ENCODE data around the gene AOPEP. TPM values are rescaled to one million over a fixed set of nuclear protein-coding genes. Genes with fewer than 3 reads are reported as not detected.

The AOPEP gene
- total RNA-seq, 4 donors from 2014 or later = 80.7 to 428 (median 126) TPM

DNA sequence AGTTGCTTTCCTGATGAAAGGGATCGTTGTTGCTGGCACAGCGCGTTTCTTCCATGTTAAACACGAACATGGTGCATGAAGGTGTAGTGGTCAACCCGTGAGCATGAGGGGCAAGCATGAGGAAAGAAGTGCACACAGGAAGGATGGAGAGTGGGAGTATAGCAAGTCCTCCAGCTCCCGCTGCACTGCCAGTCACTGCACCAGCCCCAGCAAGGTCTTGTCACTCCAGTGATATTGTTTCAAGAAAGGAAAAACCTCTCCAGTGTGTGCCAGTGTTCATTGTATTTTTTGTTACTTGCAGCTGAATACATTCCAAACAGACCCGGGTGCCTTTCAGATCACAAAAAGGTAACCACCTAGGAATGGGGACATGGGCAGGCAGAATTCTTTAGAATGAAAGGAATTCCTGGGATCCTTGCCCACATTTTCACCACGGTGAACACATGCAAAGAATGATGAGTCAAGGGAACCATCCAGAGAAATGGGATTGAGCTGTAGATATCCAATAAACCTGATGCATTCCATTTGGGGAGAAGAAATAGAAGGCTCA, 186.3 kb downstream of the AOPEP start:
- TF ChIP-seq, protein P1, sequence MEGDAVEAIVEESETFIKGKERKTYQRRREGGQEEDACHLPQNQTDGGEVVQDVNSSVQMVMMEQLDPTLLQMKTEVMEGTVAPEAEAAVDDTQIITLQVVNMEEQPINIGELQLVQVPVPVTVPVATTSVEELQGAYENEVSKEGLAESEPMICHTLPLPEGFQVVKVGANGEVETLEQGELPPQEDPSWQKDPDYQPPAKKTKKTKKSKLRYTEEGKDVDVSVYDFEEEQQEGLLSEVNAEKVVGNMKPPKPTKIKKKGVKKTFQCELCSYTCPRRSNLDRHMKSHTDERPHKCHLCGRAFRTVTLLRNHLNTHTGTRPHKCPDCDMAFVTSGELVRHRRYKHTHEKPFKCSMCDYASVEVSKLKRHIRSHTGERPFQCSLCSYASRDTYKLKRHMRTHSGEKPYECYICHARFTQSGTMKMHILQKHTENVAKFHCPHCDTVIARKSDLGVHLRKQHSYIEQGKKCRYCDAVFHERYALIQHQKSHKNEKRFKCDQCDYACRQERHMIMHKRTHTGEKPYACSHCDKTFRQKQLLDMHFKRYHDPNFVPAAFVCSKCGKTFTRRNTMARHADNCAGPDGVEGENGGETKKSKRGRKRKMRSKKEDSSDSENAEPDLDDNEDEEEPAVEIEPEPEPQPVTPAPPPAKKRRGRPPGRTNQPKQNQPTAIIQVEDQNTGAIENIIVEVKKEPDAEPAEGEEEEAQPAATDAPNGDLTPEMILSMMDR (IDR thresholded peaks at IDR 0.05) = no peak
- no peak for TF ChIP-seq POLR2A (IDR thresholded peaks at IDR 0.05)
- H3K27ac ChIP-seq = peak overlapping the region in 1 of 2 donors; percentile 75
- H3K4me1 ChIP-seq = peaks cover 7 to 14% of the 10 kb centered on the region in 2 donors
- no peak overlapping the region for H3K4me3 ChIP-seq
- no peaks in the 10 kb centered on the region for H3K36me3 ChIP-seq
- DNase-seq = no peak
- intact Hi-C loops (cut with DNase I; ENCODE audit: low total_unique reads) = no loop called here
- no peaks in the 10 kb centered on the region for H3K27me3 ChIP-seq
- no peaks in the 10 kb centered on the region for H3K9me3 ChIP-seq

DNA sequence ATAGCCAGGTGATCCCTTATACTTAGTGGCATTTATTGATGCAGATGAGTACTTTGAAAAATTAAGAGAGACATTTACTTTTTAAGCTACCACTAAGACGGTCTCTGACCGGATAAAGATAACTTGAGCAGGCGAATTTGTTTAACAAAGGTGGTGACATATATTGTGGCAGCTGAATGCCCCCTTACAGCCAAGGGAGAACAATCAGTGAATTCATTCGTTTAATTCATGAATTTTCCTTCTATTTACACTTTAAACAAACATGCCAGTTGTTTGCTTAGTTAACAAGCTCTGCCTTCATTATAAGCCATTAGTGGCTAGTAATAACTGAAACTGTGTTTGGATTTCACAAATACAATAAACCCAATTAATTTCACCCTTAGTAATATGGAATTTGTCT, 187.1 kb downstream of the AOPEP start:
- Histone ChIP-seq H3K27me3 (no peaks in the 10 kb centered on the region), H3K9me3 (no peaks in the 10 kb centered on the region), H3K36me3 (no peaks in the 10 kb centered on the region), H3K4me3 (no peak overlapping the region), H3K4me1 (peaks cover 7 to 14% of the 10 kb centered on the region in 2 donors), H3K27ac (peak overlapping the region; percentile 75 to 95)
- no peak for DNase-seq
- intact Hi-C loops (cut with DNase I; ENCODE audit: low total_unique reads) = no loop called here
- no peak for TF ChIP-seq POLR2A (IDR thresholded peaks at IDR 0.05)
- TF ChIP-seq, protein P1 (IDR thresholded peaks at IDR 0.05) = no peak

DNA sequence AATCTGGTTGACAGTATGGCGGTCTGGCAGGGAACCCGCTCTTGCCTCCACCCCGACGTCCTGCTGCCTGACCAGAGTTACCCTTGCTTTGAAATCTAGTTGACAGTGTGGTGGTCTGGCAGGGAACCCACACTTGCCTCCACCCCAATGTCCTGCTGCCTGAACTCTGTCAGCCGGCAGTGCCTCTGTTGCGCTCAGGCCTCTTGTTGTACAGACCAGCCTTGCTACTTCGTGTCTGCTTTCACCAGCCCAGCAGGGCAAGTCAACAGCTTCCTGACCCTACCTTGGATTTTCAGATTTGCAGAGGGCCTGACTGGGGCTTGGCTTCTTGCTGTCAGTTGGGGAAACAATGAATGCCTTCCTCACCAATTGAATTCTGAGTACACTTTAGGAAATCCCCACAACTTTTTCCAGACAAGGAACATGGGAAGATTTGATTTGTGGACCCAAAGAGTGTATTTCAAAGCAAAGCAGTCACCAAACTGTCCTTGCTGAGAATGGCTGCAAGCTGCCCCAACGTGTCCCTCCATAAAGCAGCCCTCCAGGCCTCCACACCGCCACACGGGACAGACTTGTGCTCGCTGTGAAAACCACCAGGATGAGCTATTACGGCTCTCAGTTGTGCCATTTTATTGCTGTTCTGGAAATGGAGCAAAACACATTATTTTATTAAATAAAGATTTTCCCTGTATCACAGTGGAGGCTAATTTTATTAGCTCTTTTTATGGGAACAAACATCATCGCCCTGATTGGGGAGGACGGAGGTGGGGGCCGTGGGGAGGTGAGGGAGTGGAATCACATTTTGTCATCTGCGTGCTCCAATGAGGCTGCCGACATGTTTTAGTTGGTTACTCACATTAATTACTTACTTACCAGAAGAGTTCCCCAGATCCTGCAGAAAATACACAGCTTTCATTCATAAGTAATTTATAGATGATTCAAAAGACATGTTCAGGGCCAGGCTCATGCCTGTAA, 189.3 kb downstream of the AOPEP start:
- Histone ChIP-seq H3K27ac (peak overlapping the region; percentile 75 to 95), H3K36me3 (no peaks in the 10 kb centered on the region), H3K4me3 (no peak overlapping the region), H3K4me1 (peaks cover 7 to 18% of the 10 kb centered on the region in 2 donors), H3K27me3 (no peaks in the 10 kb centered on the region), H3K9me3 (no peaks in the 10 kb centered on the region)
- TF ChIP-seq, protein P1 (IDR thresholded peaks at IDR 0.05) = no peak
- no peak for TF ChIP-seq POLR2A (IDR thresholded peaks at IDR 0.05)
- peak in 1 of 2 donors; percentile 72 for DNase-seq
- intact Hi-C loops (cut with DNase I; ENCODE audit: low total_unique reads) = no loop called here

DNA sequence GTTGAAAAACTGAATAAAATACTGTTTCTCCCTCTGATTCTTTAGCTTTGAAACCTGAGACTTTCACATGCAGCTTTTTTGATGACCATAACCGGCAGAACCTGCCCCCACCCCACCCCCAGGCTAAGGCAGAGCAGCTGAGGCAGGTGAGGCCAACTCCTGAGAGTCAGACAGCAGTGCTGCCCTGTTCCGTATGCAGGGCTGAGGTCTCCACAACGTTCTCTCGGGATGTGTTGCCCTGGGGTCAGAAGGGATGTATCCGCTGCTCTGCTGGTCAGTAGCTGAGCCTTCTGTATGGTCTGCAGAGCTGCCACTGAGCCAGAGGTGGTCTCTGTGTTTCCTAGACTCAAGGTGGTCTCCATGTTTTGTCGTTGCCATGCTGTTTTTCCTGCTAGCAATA, 190.5 kb downstream of the AOPEP start:
- Histone ChIP-seq H3K4me1 (peaks cover 11 to 24% of the 10 kb centered on the region in 2 donors), H3K36me3 (no peaks in the 10 kb centered on the region), H3K27me3 (no peaks in the 10 kb centered on the region), H3K4me3 (no peak overlapping the region), H3K27ac (peak overlapping the region; percentile 75 to 95), H3K9me3 (no peaks in the 10 kb centered on the region)
- TF ChIP-seq, protein P1 (IDR thresholded peaks at IDR 0.05) = no peak
- no peak for TF ChIP-seq POLR2A (IDR thresholded peaks at IDR 0.05)
- intact Hi-C loops (cut with DNase I; ENCODE audit: low total_unique reads) = no loop called here
- no peak for DNase-seq

All from uterus (tissue), 4 donors.